GM23338 (cell line): Measurements from ENCODE around the gene SLC9C2. TPM values are rescaled to one million over a fixed set of nuclear protein-coding genes. Genes with fewer than 3 reads are reported as not detected.

ENCODE experiments used
- ATAC-seq: fragments of 200-7000 bp; cut with Tn5 transposase; 3 replicates; pipeline ENCODE4 v1.9.1; 2020
- DNase-seq: peaks from one replicate; pipeline ENCODE4 v3.0.0-alpha.2; 2015; ENCODE audit warnings: low spot score
- H2AFZ ChIP-seq: fragments of 200-600 bp; sonication (generic); 2 replicates; pipeline ENCODE4 v1.8.0; 2016; ENCODE audit warnings: antibody characterized with exemption, mild to moderate bottlenecking, moderate library complexity
- H3F3A ChIP-seq: fragments of 200-600 bp; sonication (generic); replicated peaks from 2 replicates; pipeline ENCODE4 v1.8.0; 2017; ENCODE audit warnings: antibody characterized with exemption, mixed run types, low read depth
- H3K27ac ChIP-seq: fragments of 200-600 bp; sonication (generic); 2 replicates; pipeline ENCODE4 v1.6.1; 2016; ENCODE audit warnings: low read depth
- H3K27me3 ChIP-seq: fragments of 200-600 bp; sonication (generic); 2 replicates; pipeline ENCODE4 v1.8.0; 2016; ENCODE audit warnings: mild to moderate bottlenecking, mixed run types, moderate library complexity; ENCODE audit not compliant: insufficient read depth
- H3K36me3 ChIP-seq: fragments of 200-600 bp; sonication (generic); 2 replicates; pipeline ENCODE4 v1.8.0; 2016; ENCODE audit warnings: mild to moderate bottlenecking; ENCODE audit not compliant: insufficient read depth
- H3K4me1 ChIP-seq: fragments of 200-600 bp; sonication (generic); 2 replicates; pipeline ENCODE4 v1.8.0; 2016; ENCODE audit warnings: mild to moderate bottlenecking, moderate library complexity; ENCODE audit not compliant: insufficient read depth
- H3K4me2 ChIP-seq: fragments of 200-600 bp; sonication (generic); 2 replicates; pipeline ENCODE4 v1.7.1; 2017; ENCODE audit warnings: mixed run types
- H3K4me3 ChIP-seq: fragments of 200-600 bp; sonication (generic); 2 replicates; pipeline ENCODE4 v1.6.1; 2016; ENCODE audit warnings: mixed run types
- H3K79me2 ChIP-seq: fragments of 200-600 bp; sonication (generic); replicated peaks from 2 replicates; pipeline ENCODE4 v1.8.0; 2017; ENCODE audit warnings: mild to moderate bottlenecking; ENCODE audit not compliant: insufficient read depth
- H3K9me2 ChIP-seq: fragments of 200-600 bp; sonication (generic); 2 replicates; pipeline ENCODE4 v1.8.0; 2017; ENCODE audit not compliant: insufficient read depth
- H4K20me1 ChIP-seq: fragments of 200-600 bp; sonication (generic); replicated peaks from 2 replicates; pipeline ENCODE4 v1.8.0; 2017; ENCODE audit warnings: mild to moderate bottlenecking; ENCODE audit not compliant: insufficient read depth
- H3K27ac Mint-ChIP-seq: 2 replicates; pipeline ENCODE4 v1.8.0; 2020; ENCODE audit warnings: inconsistent platforms, mild to moderate bottlenecking, moderate library complexity, mixed read lengths
- H3K27me3 Mint-ChIP-seq: 3 replicates; pipeline ENCODE4 v1.8.0; 2022; ENCODE audit warnings: low read depth, mild to moderate bottlenecking, moderate library complexity, mixed read lengths, inconsistent platforms; ENCODE audit not compliant: insufficient read depth, poor library complexity
- H3K36me3 Mint-ChIP-seq: 3 replicates; pipeline ENCODE4 v1.8.0; 2021; ENCODE audit warnings: low read depth, mild to moderate bottlenecking, inconsistent platforms, moderate library complexity, mixed read lengths
- H3K4me1 Mint-ChIP-seq: 3 replicates; pipeline ENCODE4 v1.8.0; 2020; ENCODE audit warnings: mild to moderate bottlenecking, inconsistent platforms, mixed read lengths
- H3K4me3 Mint-ChIP-seq: 3 replicates; pipeline ENCODE4 v1.8.0; 2021; ENCODE audit warnings: moderate library complexity, mild to moderate bottlenecking, inconsistent platforms, mixed read lengths
- H3K9me3 Mint-ChIP-seq: 3 replicates; pipeline ENCODE4 v1.8.0; 2020; ENCODE audit warnings: moderate library complexity, mild to moderate bottlenecking, inconsistent platforms, mixed read lengths
- CREB1 ChIP-seq: fragments of 250-450 bp; sonication (Bioruptor Pico); IDR thresholded peaks from 2 replicates; pipeline ENCODE4 v1.5.0; 2020; ENCODE audit warnings: low read depth, mild to moderate bottlenecking, moderate library complexity
- CTCF ChIP-seq, 2 experiments: fragments of 200-600 bp in 1 of 2; sonication (generic) in 1 of 2; conservative IDR thresholded peaks; 2 replicates each; pipeline versions ENCODE4 v1.5.1 to v1.6.1; 2016 to 2017; ENCODE audit warnings: antibody characterized with exemption in 2 of 2, low read depth in 2 of 2, mild to moderate bottlenecking in 2 of 2, moderate library complexity in 1 of 2
- JUNB ChIP-seq: IDR thresholded peaks from one replicate; pipeline ENCODE4 v1.6.1; 2016; ENCODE audit warnings: antibody characterized with exemption; ENCODE audit not compliant: unreplicated experiment
- NANOG ChIP-seq: IDR thresholded peaks from 2 replicates; pipeline ENCODE4 v1.6.1; 2016; ENCODE audit warnings: antibody characterized with exemption, borderline replicate concordance
- POLR2AphosphoS5 ChIP-seq: IDR thresholded peaks from 2 replicates; pipeline ENCODE4 v1.6.1; 2016; ENCODE audit warnings: antibody characterized with exemption, low read depth
- STAT1 ChIP-seq: IDR thresholded peaks from one replicate; pipeline ENCODE4 v1.6.1; 2016; ENCODE audit warnings: antibody characterized with exemption; ENCODE audit not compliant: unreplicated experiment
- ZNF114 ChIP-seq: fragments of 250-450 bp; sonication (Bioruptor Pico); IDR thresholded peaks from 2 replicates; pipeline ENCODE4 v1.5.0; 2020; ENCODE audit warnings: mild to moderate bottlenecking, moderate library complexity
- polyA plus RNA-seq: library from polyadenylated mRNA; unstranded; fragments of >200 nt; fragmentation: Nextera tagmentation; extraction: Ambion mirVana; gene quantifications from 2 replicates; pipeline ENCODE4 v1.2.1, GENCODE V29; 2016
- total RNA-seq: library from RNA; depleted of rRNA; stranded (reverse); fragments of >200 nt; shearing (Covaris generic); gene quantifications from 2 replicates; pipeline ENCODE4 v1.2.3, GENCODE V29; 2014
- TF ChIP-seq, protein P1 (sequence below): fragments of 250-450 bp; sonication (Bioruptor Pico); IDR thresholded peaks from 2 replicates; pipeline ENCODE4 v1.5.0; 2020; ENCODE audit warnings: mild to moderate bottlenecking, moderate library complexity
- TF ChIP-seq, protein P2 (sequence below): IDR thresholded peaks from 2 replicates; pipeline ENCODE4 v1.6.1; 2016; ENCODE audit warnings: antibody characterized with exemption

The SLC9C2 gene
- total and polyA plus RNA-seq, 2 experiments from 2014 or later: not detected

- Mint-ChIP-seq H3K9me3 (peaks cover 12% of the 10 kb centered on the region; the same call in 2 of the 3 replicates), H3K36me3 (no peaks in the 10 kb centered on the region), H3K4me1 (no peaks in the 10 kb centered on the region), H3K4me3 (no peak overlapping the region), H3K27ac (no peak overlapping the region), H3K27me3 (peaks cover 1% of the 10 kb centered on the region)
- no peak overlapping the region for H3K27ac ChIP-seq
- no peaks in the 10 kb centered on the region for H4K20me1 ChIP-seq
- no peak for DNase-seq
- H3K36me3 ChIP-seq: no peaks in the 10 kb centered on the region
- H3K4me2 ChIP-seq: no peak overlapping the region
- H3K79me2 ChIP-seq: no peaks in the 10 kb centered on the region
- TF ChIP-seq, protein P1, sequence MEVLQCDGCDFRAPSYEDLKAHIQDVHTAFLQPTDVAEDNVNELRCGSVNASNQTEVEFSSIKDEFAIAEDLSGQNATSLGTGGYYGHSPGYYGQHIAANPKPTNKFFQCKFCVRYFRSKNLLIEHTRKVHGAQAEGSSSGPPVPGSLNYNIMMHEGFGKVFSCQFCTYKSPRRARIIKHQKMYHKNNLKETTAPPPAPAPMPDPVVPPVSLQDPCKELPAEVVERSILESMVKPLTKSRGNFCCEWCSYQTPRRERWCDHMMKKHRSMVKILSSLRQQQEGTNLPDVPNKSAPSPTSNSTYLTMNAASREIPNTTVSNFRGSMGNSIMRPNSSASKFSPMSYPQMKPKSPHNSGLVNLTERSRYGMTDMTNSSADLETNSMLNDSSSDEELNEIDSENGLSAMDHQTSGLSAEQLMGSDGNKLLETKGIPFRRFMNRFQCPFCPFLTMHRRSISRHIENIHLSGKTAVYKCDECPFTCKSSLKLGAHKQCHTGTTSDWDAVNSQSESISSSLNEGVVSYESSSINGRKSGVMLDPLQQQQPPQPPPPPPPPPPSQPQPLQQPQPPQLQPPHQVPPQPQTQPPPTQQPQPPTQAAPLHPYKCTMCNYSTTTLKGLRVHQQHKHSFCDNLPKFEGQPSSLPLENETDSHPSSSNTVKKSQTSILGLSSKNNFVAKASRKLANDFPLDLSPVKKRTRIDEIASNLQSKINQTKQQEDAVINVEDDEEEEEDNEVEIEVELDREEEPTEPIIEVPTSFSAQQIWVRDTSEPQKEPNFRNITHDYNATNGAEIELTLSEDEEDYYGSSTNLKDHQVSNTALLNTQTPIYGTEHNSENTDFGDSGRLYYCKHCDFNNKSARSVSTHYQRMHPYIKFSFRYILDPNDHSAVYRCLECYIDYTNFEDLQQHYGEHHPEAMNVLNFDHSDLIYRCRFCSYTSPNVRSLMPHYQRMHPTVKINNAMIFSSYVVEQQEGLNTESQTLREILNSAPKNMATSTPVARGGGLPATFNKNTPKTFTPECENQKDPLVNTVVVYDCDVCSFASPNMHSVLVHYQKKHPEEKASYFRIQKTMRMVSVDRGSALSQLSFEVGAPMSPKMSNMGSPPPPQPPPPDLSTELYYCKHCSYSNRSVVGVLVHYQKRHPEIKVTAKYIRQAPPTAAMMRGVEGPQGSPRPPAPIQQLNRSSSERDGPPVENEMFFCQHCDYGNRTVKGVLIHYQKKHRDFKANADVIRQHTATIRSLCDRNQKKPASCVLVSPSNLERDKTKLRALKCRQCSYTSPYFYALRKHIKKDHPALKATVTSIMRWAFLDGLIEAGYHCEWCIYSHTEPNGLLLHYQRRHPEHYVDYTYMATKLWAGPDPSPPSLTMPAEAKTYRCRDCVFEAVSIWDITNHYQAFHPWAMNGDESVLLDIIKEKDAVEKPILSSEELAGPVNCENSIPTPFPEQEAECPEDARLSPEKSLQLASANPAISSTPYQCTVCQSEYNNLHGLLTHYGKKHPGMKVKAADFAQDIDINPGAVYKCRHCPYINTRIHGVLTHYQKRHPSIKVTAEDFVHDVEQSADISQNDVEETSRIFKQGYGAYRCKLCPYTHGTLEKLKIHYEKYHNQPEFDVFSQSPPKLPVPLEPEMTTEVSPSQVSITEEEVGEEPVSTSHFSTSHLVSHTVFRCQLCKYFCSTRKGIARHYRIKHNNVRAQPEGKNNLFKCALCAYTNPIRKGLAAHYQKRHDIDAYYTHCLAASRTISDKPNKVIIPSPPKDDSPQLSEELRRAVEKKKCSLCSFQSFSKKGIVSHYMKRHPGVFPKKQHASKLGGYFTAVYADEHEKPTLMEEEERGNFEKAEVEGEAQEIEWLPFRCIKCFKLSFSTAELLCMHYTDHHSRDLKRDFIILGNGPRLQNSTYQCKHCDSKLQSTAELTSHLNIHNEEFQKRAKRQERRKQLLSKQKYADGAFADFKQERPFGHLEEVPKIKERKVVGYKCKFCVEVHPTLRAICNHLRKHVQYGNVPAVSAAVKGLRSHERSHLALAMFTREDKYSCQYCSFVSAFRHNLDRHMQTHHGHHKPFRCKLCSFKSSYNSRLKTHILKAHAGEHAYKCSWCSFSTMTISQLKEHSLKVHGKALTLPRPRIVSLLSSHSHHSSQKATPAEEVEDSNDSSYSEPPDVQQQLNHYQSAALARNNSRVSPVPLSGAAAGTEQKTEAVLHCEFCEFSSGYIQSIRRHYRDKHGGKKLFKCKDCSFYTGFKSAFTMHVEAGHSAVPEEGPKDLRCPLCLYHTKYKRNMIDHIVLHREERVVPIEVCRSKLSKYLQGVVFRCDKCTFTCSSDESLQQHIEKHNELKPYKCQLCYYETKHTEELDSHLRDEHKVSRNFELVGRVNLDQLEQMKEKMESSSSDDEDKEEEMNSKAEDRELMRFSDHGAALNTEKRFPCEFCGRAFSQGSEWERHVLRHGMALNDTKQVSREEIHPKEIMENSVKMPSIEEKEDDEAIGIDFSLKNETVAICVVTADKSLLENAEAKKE: no peak
- TF ChIP-seq CREB1 (CRISPR knock-in tag) (no peak), CTCF (conservative IDR thresholded peaks at IDR 0.05; ENCODE audit: low read depth in 2 of 2) (no peak), JUNB (no peak), ZNF114 (CRISPR knock-in tag) (no peak), POLR2AphosphoS5 (no peak), NANOG (no peak), STAT1 (no peak)
- TF ChIP-seq, protein P2, sequence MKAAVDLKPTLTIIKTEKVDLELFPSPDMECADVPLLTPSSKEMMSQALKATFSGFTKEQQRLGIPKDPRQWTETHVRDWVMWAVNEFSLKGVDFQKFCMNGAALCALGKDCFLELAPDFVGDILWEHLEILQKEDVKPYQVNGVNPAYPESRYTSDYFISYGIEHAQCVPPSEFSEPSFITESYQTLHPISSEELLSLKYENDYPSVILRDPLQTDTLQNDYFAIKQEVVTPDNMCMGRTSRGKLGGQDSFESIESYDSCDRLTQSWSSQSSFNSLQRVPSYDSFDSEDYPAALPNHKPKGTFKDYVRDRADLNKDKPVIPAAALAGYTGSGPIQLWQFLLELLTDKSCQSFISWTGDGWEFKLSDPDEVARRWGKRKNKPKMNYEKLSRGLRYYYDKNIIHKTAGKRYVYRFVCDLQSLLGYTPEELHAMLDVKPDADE: no peak
- H3K4me1 ChIP-seq: no peaks in the 10 kb centered on the region
- no peaks in the 10 kb centered on the region for H3K9me2 ChIP-seq
- H3K27me3 ChIP-seq: no peaks in the 10 kb centered on the region
- H3K4me3 ChIP-seq: no peak overlapping the region
- no peak overlapping the region for H2AFZ ChIP-seq
- no peaks in the 10 kb centered on the region for H3F3A ChIP-seq
- ATAC-seq: no peak
These were observed 46.2 kb upstream of the SLC9C2 start for GRCh38 chr1:173648880-173649605.
